K562 (cell line): ENCODE measurements around the gene PRL. TPM values are rescaled to one million over a fixed set of nuclear protein-coding genes. Genes with fewer than 3 reads are reported as not detected.

Experiments used
- ATAC-seq: fragments of 200-7000 bp; cut with Tn5 transposase; 3 replicates; pipeline ENCODE4 v1.9.1; 2020; ENCODE audit warnings: moderate library complexity
- BruUV-seq: library from RNA; stranded (reverse); fragments of 400-500 nt; replicated peaks from 2 replicates; lab custom pipeline; 2021; lab: Mats Ljungman, UMichigan
- CTCF ChIA-PET: fragments of 300-600 bp; formaldehyde crosslinking; extraction: SDS; loops from one replicate; lab custom pipeline; 2021; ENCODE audit warnings: low intra/inter-chr PET ratio; lab: Yijun Ruan, JAX
- POLR2A ChIA-PET: fragments of 300-600, 350-650 bp; sonication (Branson Sonifier 250); formaldehyde crosslinking; extraction: SDS; loops from one replicate; lab custom pipeline; 2021; ENCODE audit warnings: antibody characterized with exemption, inconsistent platforms; lab: Yijun Ruan, JAX
- DNase-seq, 4 experiments: peaks; one replicate each; pipeline versions ENCODE4 v3.0.0 to v3.0.0-alpha.2; 2011 to 2018; ENCODE audit warnings: low spot score in 3 of 4, mixed read lengths in 3 of 4; ENCODE audit errors: extremely low read depth in 1 of 4
- FAIRE-seq: peaks from 2 replicates; lab custom pipeline; 2011; peaks lifted over from hg19 to GRCh38; lab: Jason Lieb, UNC
- H2AFZ ChIP-seq: 2 replicates; pipeline ENCODE4 v1.6.0; 2011; ENCODE audit warnings: low read depth, low read length, control low read depth, inconsistent platforms
- H3K27ac ChIP-seq: fragments of 200-600 bp; 3 replicates; pipeline ENCODE4 v1.8.0; 2011; ENCODE audit warnings: low read depth, mild to moderate bottlenecking, control low read depth, inconsistent platforms, low read length, moderate library complexity, mixed read lengths; ENCODE audit errors: extremely low read depth
- H3K27me3 ChIP-seq, 2 experiments: fragments of 300-600 bp in 1 of 2; 2 replicates in 1 of 2; 3 replicates in 1 of 2; pipeline versions ENCODE4 v1.6.0 to v1.8.0; 2011; ENCODE audit warnings: inconsistent platforms in 2 of 2, low read length in 2 of 2, mild to moderate bottlenecking in 1 of 2, mixed read lengths in 1 of 2, moderate library complexity in 1 of 2; ENCODE audit not compliant: control insufficient read depth in 2 of 2, insufficient read depth in 2 of 2
- H3K36me3 ChIP-seq: fragments of 300-600 bp; 3 replicates; pipeline ENCODE4 v1.8.0; 2011; ENCODE audit warnings: mild to moderate bottlenecking, low read length, inconsistent platforms; ENCODE audit not compliant: control insufficient read depth, insufficient read depth
- H3K4me1 ChIP-seq, 2 experiments: fragments of 200-600 bp in 1 of 2; replicated peaks in 1 of 2; 2 replicates in 1 of 2; 3 replicates in 1 of 2; pipeline versions ENCODE4 v1.5.1 to v1.8.0; 2011; ENCODE audit warnings: inconsistent platforms in 2 of 2, low read length in 2 of 2, mild to moderate bottlenecking in 1 of 2, mixed read lengths in 1 of 2, moderate library complexity in 1 of 2; ENCODE audit not compliant: control insufficient read depth in 2 of 2, insufficient read depth in 2 of 2
- H3K4me2 ChIP-seq: 2 replicates; pipeline ENCODE4 v1.6.1; 2011; ENCODE audit warnings: low read length, control low read depth, inconsistent platforms, mixed read lengths; ENCODE audit not compliant: insufficient read depth
- H3K4me3 ChIP-seq: fragments of 200-600 bp; sonication (generic), shearing (Covaris generic); 2 replicates; pipeline ENCODE4 v1.5.1; 2016; ENCODE audit warnings: control low read depth, inconsistent platforms
- H3K79me2 ChIP-seq: fragments of 200-600 bp; 3 replicates; pipeline ENCODE4 v1.8.0; 2011; ENCODE audit warnings: low read length, inconsistent platforms; ENCODE audit not compliant: control insufficient read depth, insufficient read depth
- H3K9ac ChIP-seq, 2 experiments: 2 replicates each; pipeline versions ENCODE4 v1.6.0 to v1.6.1; 2011; ENCODE audit warnings: low read depth in 2 of 2, low read length in 2 of 2, control low read depth in 1 of 2, inconsistent platforms in 1 of 2, mild to moderate bottlenecking in 1 of 2, mixed read lengths in 1 of 2; ENCODE audit not compliant: insufficient read depth in 1 of 2
- H3K9me1 ChIP-seq: one replicate; pipeline ENCODE4 v1.6.0; 2011; ENCODE audit warnings: inconsistent platforms, mild to moderate bottlenecking, low read length, moderate library complexity; ENCODE audit not compliant: control insufficient read depth, insufficient read depth
- H3K9me3 ChIP-seq: replicated peaks from 2 replicates; pipeline ENCODE4 v1.5.1; 2011; ENCODE audit warnings: low read depth, low read length, inconsistent platforms; ENCODE audit not compliant: control insufficient read depth, insufficient read depth
- H4K20me1 ChIP-seq: replicated peaks from 2 replicates; pipeline ENCODE4 v1.6.1; 2011; ENCODE audit warnings: low read length, inconsistent platforms, mixed read lengths; ENCODE audit not compliant: control insufficient read depth, insufficient read depth
- CHD7 ChIP-seq: fragments of 200-600 bp; sonication (generic); IDR thresholded peaks from one replicate; pipeline ENCODE4 v1.6.1; 2012; ENCODE audit warnings: mild to moderate bottlenecking, low read depth, low read length, inconsistent platforms
- HNRNPUL1 ChIP-seq: fragments of 200-400 bp; formaldehyde crosslinking; IDR thresholded peaks from 2 replicates; pipeline ENCODE4 v1.6.1; 2017; ENCODE audit warnings: low read length
- KHSRP ChIP-seq: fragments of 450-650 bp; IDR thresholded peaks from 2 replicates; pipeline ENCODE4 v1.6.1; 2017
- MBD2 ChIP-seq: sonication (generic); IDR thresholded peaks from 2 replicates; pipeline ENCODE4 v1.6.1; 2016; ENCODE audit warnings: low read depth, borderline replicate concordance
- MCM5 ChIP-seq: fragments of 450-650 bp; IDR thresholded peaks from 2 replicates; pipeline ENCODE4 v1.6.1; 2016; ENCODE audit warnings: low read depth
- MTA1 ChIP-seq: fragments of 450-650 bp; IDR thresholded peaks from 2 replicates; pipeline ENCODE4 v1.6.1; 2017; ENCODE audit warnings: borderline replicate concordance
- NCOA2 ChIP-seq, 2 experiments: fragments of 450-650 bp; IDR thresholded peaks; 2 replicates each; pipeline ENCODE4 v1.6.1; 2018; ENCODE audit warnings: mild to moderate bottlenecking in 2 of 2, moderate library complexity in 1 of 2; ENCODE audit not compliant: partially characterized antibody in 2 of 2
- SMAD2 ChIP-seq: fragments of 150-350 bp; IDR thresholded peaks from 2 replicates; pipeline ENCODE4 v1.6.1; 2014; ENCODE audit warnings: low read depth, mild to moderate bottlenecking, low read length
- TEAD1 ChIP-seq, 2 experiments: fragments of 450-650 bp in 1 of 2; sonication (generic) in 1 of 2; formaldehyde crosslinking; IDR thresholded peaks; 2 replicates each; pipeline versions ENCODE4 v1.4.0 to v1.8.0; 2020 to 2022; ENCODE audit warnings: mild to moderate bottlenecking in 2 of 2, missing genetic modification reagents in 1 of 2
- YBX1 ChIP-seq: fragments of 450-650 bp; IDR thresholded peaks from 2 replicates; pipeline ENCODE4 v1.7.1; 2016; ENCODE audit warnings: mild to moderate bottlenecking
- ZNF175 ChIP-seq: fragments of 200-800 bp; sonication (Bioruptor generic); IDR thresholded peaks from 2 replicates; pipeline ENCODE4 v1.6.1; 2016; ENCODE audit warnings: low read depth, mild to moderate bottlenecking, missing genetic modification characterization, missing compliant biosample characterization
- ZNF224 ChIP-seq: sonication (generic); formaldehyde crosslinking; IDR thresholded peaks from 2 replicates; pipeline ENCODE4 v1.8.0; 2022; ENCODE audit warnings: mild to moderate bottlenecking, missing genetic modification reagents
- WGBS: fragments of 100-300 bp; shearing (Covaris generic); methylation state at CpG from one replicate; pipeline ENCODE4 v1.1.6; 2016; ENCODE audit warnings: low coverage, mixed read lengths; ENCODE audit not compliant: insufficient coverage; ENCODE audit errors: missing lambda C conversion rate; 5-methylcytosine and 5-hydroxymethylcytosine counted together
- in situ Hi-C: fragments of 300-500 bp; cut with MboI; formaldehyde crosslinking; loops from 4 replicates; pipeline ENCODE4 v1.15.0; 2018; ENCODE audit warnings: inconsistent platforms, mixed read lengths
- intact Hi-C: fragments of 100-400 bp; cut with micrococcal nuclease; formaldehyde crosslinking; loops from 2 replicates; pipeline ENCODE4 v1.14.2; 2022
- polyA plus RNA-seq, 8 experiments: library from polyadenylated mRNA; depleted of rRNA in 4 of 8; stranded (reverse) in 5 of 8; unstranded in 3 of 8; fragments of >200 nt; fragmentation: Nextera tagmentation in 2 of 8; fragmentation: Illumina TruSeq in 1 of 8; extraction: Ambion mirVana in 2 of 8; extraction: Trizol in 1 of 8; gene quantifications; 2 replicates each; pipeline versions ENCODE4 v1.2.1 to v1.2.3, GENCODE V29; 2011 to 2014; ENCODE audit warnings: inconsistent platforms in 1 of 8, missing spikeins in 1 of 8
- total RNA-seq, 7 experiments: library from RNA; depleted of rRNA in 6 of 7; stranded (reverse); fragments of >200 nt in 6 of 7; fragmentation: Illumina TruSeq in 2 of 7; extraction: Trizol in 2 of 7; gene quantifications; 2 replicates each; pipeline versions ENCODE4 v1.2.1 to v1.2.3, GENCODE V29; 2011 to 2021; ENCODE audit warnings: low replicate concordance in 1 of 7
- TF ChIP-seq, protein P1 (sequence below): sonication (generic); formaldehyde crosslinking; IDR thresholded peaks from 2 replicates; pipeline ENCODE4 v1.8.1; 2022; ENCODE audit warnings: missing genetic modification reagents

Gene PRL
- total and polyA plus RNA-seq, 9 of the 15 experiments (the other 6 are each of a cell fraction or from before 2014, with no cell fraction given), result not detected

DNA sequence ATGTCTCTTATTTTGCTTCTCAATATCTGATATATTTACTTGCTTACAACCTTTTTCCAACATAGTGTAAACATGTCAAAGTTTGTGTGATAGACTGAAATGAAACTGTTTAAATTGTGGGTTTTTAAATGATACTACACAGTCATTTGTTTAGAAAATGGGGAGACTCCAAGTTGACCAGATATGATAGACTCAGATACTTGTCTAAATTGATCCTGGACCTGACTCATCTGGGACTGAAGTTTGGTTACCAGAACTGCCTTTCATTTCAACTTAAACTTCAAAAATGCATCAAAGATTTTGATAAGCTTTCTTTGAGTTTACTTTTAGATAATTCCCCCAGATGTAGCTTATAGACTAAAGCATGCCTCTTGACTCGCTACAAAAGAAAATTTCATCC, 27.0 kb upstream of the PRL start:
- no TSS peak for BruUV-seq
- ChIA-PET POLR2A (no interaction called here), CTCF (no interaction called here)
- Histone ChIP-seq H3K27ac (no peak overlapping the region), H3K9me1 (no peaks in the 10 kb centered on the region), H3K4me2 (no peak overlapping the region), H3K4me3 (no peak overlapping the region), H3K27me3 (no peaks in the 10 kb centered on the region), H3K4me1 (no peaks in the 10 kb centered on the region), H4K20me1 (no peaks in the 10 kb centered on the region), H3K9ac (no peak overlapping the region), H2AFZ (no peak overlapping the region), H3K36me3 (no peaks in the 10 kb centered on the region), H3K79me2 (no peaks in the 10 kb centered on the region), H3K9me3 (no peaks in the 10 kb centered on the region; the same call in 1 of the 2 replicates)
- DNase-seq (no peak), ATAC-seq (no peak), FAIRE-seq (no peak)
- intact Hi-C loops (no loop called here), in situ Hi-C loops (no loop called here)
- WGBS, result 5% methylated on average over 1 of the region's 1 CpG
- TF ChIP-seq HNRNPUL1, result no peak
- TF ChIP-seq KHSRP, result no peak
- no peak for TF ChIP-seq MBD2
- no peak for TF ChIP-seq ZNF175 (CRISPR knock-in tag)
- no peak for TF ChIP-seq TEAD1 (CRISPR knock-in tag; IDR thresholded peaks at IDR 0.05)
- TF ChIP-seq NCOA2 (IDR thresholded peaks at IDR 0.05; ENCODE audit: partially characterized antibody in 2 of 2), result no peak
- no peak for TF ChIP-seq SMAD2
- no peak for TF ChIP-seq YBX1
- TF ChIP-seq, protein P1, sequence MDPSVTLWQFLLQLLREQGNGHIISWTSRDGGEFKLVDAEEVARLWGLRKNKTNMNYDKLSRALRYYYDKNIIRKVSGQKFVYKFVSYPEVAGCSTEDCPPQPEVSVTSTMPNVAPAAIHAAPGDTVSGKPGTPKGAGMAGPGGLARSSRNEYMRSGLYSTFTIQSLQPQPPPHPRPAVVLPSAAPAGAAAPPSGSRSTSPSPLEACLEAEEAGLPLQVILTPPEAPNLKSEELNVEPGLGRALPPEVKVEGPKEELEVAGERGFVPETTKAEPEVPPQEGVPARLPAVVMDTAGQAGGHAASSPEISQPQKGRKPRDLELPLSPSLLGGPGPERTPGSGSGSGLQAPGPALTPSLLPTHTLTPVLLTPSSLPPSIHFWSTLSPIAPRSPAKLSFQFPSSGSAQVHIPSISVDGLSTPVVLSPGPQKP (CRISPR knock-in tag), result no peak
- TF ChIP-seq ZNF224 (CRISPR knock-in tag), result no peak
- TF ChIP-seq MTA1, result no peak
- no peak for TF ChIP-seq MCM5
- no peak for TF ChIP-seq CHD7
